ENCODE data around the gene HBE1. TPM values are rescaled to one million over a fixed set of nuclear protein-coding genes. Genes with fewer than 3 reads are reported as not detected.

Gene HBE1
- total RNA-seq, 1 donor from 2014 or later, result not detected

DNA sequence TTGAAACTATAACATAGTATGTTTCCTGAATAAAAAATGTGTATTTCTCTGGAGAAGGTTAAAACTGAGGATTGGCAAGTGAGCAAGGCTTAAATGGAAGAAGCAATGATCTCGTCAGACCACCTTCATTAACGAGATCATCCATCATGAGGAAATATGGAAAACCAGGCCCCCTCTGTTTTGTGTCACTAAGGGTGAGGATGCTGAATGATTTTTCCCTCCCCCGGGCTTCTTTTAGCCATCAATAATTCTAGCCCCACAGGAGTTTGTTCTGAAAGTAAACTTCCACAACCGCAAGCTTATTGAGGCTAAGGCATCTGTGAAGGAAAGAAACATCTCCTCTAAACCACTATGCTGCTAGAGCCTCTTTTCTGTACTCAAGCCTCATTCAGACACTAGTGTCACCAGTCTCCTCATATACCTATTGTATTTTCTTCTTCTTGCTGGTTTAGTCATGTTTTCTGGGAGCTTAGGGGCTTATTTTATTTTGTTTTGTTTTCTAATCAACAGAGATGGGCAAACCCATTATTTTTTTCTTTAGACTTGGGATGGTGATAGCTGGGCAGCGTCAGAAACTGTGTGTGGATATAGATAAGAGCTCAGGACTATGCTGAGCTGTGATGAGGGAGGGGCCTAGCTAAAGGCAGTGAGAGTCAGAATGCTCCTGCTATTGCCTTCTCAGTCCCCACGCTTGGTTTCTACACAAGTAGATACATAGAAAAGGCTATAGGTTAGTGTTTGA is 5.8 kb upstream of the HBE1 start:
- no peaks in the 10 kb centered on the region for H3K9me3 Mint-ChIP-seq
- Histone ChIP-seq H3K9me3 (ENCODE audit: low read depth) (no peaks in the 10 kb centered on the region), H3K27me3 (no peaks in the 10 kb centered on the region), H3F3A (ENCODE audit: low read depth) (no peaks in the 10 kb centered on the region), H3K36me3 (no peaks in the 10 kb centered on the region), H3K9ac (no peak overlapping the region), H2AFZ (replicated peaks) (no peak overlapping the region), H3K4me1 (peaks cover 7% of the 10 kb centered on the region), H4K20me1 (ENCODE audit: low read depth) (no peaks in the 10 kb centered on the region), H3K79me2 (ENCODE audit: low read depth) (no peaks in the 10 kb centered on the region), H3K4me3 (no peak overlapping the region), H3K4me2 (no peak overlapping the region), H3K27ac (no peak overlapping the region)
- H3K27ac Mint-ChIP-seq, result no peak overlapping the region
- no peaks in the 10 kb centered on the region for H3K27me3 Mint-ChIP-seq (ENCODE audit: insufficient read depth, low read depth)
- DNase-seq (ENCODE audit: low spot score), result no peak
- no peak overlapping the region for H3K4me3 Mint-ChIP-seq
- TF ChIP-seq, protein P1, sequence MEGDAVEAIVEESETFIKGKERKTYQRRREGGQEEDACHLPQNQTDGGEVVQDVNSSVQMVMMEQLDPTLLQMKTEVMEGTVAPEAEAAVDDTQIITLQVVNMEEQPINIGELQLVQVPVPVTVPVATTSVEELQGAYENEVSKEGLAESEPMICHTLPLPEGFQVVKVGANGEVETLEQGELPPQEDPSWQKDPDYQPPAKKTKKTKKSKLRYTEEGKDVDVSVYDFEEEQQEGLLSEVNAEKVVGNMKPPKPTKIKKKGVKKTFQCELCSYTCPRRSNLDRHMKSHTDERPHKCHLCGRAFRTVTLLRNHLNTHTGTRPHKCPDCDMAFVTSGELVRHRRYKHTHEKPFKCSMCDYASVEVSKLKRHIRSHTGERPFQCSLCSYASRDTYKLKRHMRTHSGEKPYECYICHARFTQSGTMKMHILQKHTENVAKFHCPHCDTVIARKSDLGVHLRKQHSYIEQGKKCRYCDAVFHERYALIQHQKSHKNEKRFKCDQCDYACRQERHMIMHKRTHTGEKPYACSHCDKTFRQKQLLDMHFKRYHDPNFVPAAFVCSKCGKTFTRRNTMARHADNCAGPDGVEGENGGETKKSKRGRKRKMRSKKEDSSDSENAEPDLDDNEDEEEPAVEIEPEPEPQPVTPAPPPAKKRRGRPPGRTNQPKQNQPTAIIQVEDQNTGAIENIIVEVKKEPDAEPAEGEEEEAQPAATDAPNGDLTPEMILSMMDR (IDR thresholded peaks at IDR 0.05), result no peak
- TF ChIP-seq EZH2 (IDR thresholded peaks at IDR 0.05) (no peak), EZH2phosphoT487 (IDR thresholded peaks at IDR 0.05) (no peak)
- H3K36me3 Mint-ChIP-seq, result no peaks in the 10 kb centered on the region
- H3K4me1 Mint-ChIP-seq, result peaks cover 4% of the 10 kb centered on the region

DNA sequence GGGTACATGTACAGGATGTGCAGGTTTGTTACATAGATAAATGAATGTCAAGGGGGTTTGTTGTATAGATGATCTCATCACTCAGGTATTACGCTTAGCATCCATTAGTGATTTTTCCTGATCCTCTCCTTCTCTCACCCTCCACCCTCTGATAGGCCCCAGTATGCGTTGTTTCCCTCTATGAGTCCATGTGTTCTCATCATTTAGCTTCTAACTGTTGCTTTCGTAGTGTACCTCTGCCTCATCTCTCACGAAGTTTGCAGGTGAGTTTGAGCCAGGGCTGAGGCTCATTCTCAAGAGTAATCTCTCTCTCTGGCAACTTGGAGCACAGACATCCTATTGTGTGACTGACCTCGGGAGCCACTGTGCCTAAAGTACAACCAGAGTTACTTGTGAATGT is 4.7 kb upstream of the HBE1 start:
- H3K9me3 ChIP-seq (ENCODE audit: low read depth), result no peaks in the 10 kb centered on the region
- H3K27me3 ChIP-seq, result no peaks in the 10 kb centered on the region
- TF ChIP-seq, protein P1 (IDR thresholded peaks at IDR 0.05), result no peak
- TF ChIP-seq EZH2 (IDR thresholded peaks at IDR 0.05) (no peak), EZH2phosphoT487 (IDR thresholded peaks at IDR 0.05) (no peak)
- H3K4me2 ChIP-seq, result no peak overlapping the region
- H3K9me3 Mint-ChIP-seq, result no peaks in the 10 kb centered on the region
- no peaks in the 10 kb centered on the region for H3K79me2 ChIP-seq (ENCODE audit: low read depth)
- H3K4me3 ChIP-seq, result no peak overlapping the region
- DNase-seq (ENCODE audit: low spot score), result no peak
- no peak overlapping the region for H3K9ac ChIP-seq
- H3K27me3 Mint-ChIP-seq (ENCODE audit: insufficient read depth, low read depth), result no peaks in the 10 kb centered on the region
- no peaks in the 10 kb centered on the region for H3F3A ChIP-seq (ENCODE audit: low read depth)
- no peak overlapping the region for H3K4me3 Mint-ChIP-seq
- H3K27ac Mint-ChIP-seq, result no peak overlapping the region
- H3K4me1 ChIP-seq, result peaks cover 9% of the 10 kb centered on the region
- H3K36me3 ChIP-seq, result no peaks in the 10 kb centered on the region
- no peak overlapping the region for H2AFZ ChIP-seq (replicated peaks)
- H3K36me3 Mint-ChIP-seq, result no peaks in the 10 kb centered on the region
- H4K20me1 ChIP-seq (ENCODE audit: low read depth), result no peaks in the 10 kb centered on the region
- peaks cover 3% of the 10 kb centered on the region for H3K4me1 Mint-ChIP-seq
- no peak overlapping the region for H3K27ac ChIP-seq

- Mint-ChIP-seq H3K27ac (no peak overlapping the region), H3K4me1 (peaks cover 3% of the 10 kb centered on the region), H3K4me3 (no peak overlapping the region), H3K36me3 (no peaks in the 10 kb centered on the region), H3K27me3 (ENCODE audit: insufficient read depth, low read depth) (peaks cover 8% of the 10 kb centered on the region), H3K9me3 (no peaks in the 10 kb centered on the region)
- no peak for TF ChIP-seq EZH2 (IDR thresholded peaks at IDR 0.05)
- TF ChIP-seq EZH2phosphoT487 (IDR thresholded peaks at IDR 0.05), result no peak
- TF ChIP-seq, protein P1 (IDR thresholded peaks at IDR 0.05), result no peak
- Histone ChIP-seq H3K4me3 (no peak overlapping the region), H3K27me3 (no peaks in the 10 kb centered on the region), H3K4me1 (peaks cover 9% of the 10 kb centered on the region), H3K36me3 (no peaks in the 10 kb centered on the region), H3K9me3 (ENCODE audit: low read depth) (no peaks in the 10 kb centered on the region), H3K9ac (no peak overlapping the region), H2AFZ (replicated peaks) (no peak overlapping the region), H3F3A (ENCODE audit: low read depth) (no peaks in the 10 kb centered on the region), H3K4me2 (no peak overlapping the region), H4K20me1 (ENCODE audit: low read depth) (no peaks in the 10 kb centered on the region), H3K27ac (no peak overlapping the region), H3K79me2 (ENCODE audit: low read depth) (no peaks in the 10 kb centered on the region)
- no peak for DNase-seq (ENCODE audit: low spot score)
Observed at GRCh38 chr11:5272395-5273017, 2.8 kb upstream of the HBE1 start.
